H1 (cell line): ENCODE results near the gene DPEP3. TPM values are rescaled to one million over a fixed set of nuclear protein-coding genes. Genes with fewer than 3 reads are reported as not detected.

Experiments used
- ASH2L ChIP-seq: fragments of 200-600, 300-600 bp; sonication (generic); IDR thresholded peaks from one replicate; pipeline ENCODE4 v1.7.1; 2017; ENCODE audit warnings: low read length
- CHD1 ChIP-seq: IDR thresholded peaks from 2 replicates; pipeline ENCODE4 v1.6.1; 2012; ENCODE audit warnings: low read depth, low read length, improper control_type of control experiment
- CHD2 ChIP-seq: IDR thresholded peaks from 2 replicates; pipeline ENCODE4 v1.6.1; 2012; ENCODE audit warnings: low read length, improper control_type of control experiment
- HDAC6 ChIP-seq: IDR thresholded peaks from one replicate; pipeline ENCODE4 v1.7.1; 2012; ENCODE audit warnings: low read depth, mild to moderate bottlenecking, inconsistent platforms, low read length, moderate library complexity
- JUND ChIP-seq: IDR thresholded peaks from 2 replicates; pipeline ENCODE4 v1.6.1; 2011; ENCODE audit warnings: mild to moderate bottlenecking, improper control_type of control experiment, low read length
- KDM1A ChIP-seq: fragments of 200-600, 300-600 bp; sonication (generic); IDR thresholded peaks from 2 replicates; pipeline ENCODE4 v1.7.1; 2016; ENCODE audit warnings: mild to moderate bottlenecking, low read length, borderline replicate concordance
- KDM5A ChIP-seq: fragments of 200-600 bp; IDR thresholded peaks from 2 replicates; pipeline ENCODE4 v1.7.1; 2012; ENCODE audit warnings: mild to moderate bottlenecking, low read length, inconsistent platforms, mixed read lengths
- MAFK ChIP-seq: IDR thresholded peaks from 2 replicates; pipeline ENCODE4 v1.6.1; 2012; ENCODE audit warnings: low read depth, mild to moderate bottlenecking, improper control_type of control experiment, low read length
- NANOG ChIP-seq: IDR thresholded peaks from 2 replicates; pipeline ENCODE4 v1.6.1; 2011; ENCODE audit warnings: low read length, low read depth, mild to moderate bottlenecking, inconsistent platforms; ENCODE audit not compliant: insufficient read depth, poor library complexity, severe bottlenecking
- RAD21 ChIP-seq, 2 experiments: IDR thresholded peaks in 1 of 2; conservative IDR thresholded peaks in 1 of 2; 2 replicates each; pipeline ENCODE4 v1.6.1; 2011; ENCODE audit warnings: low read depth in 2 of 2, low read length in 2 of 2, improper control_type of control experiment in 1 of 2, inconsistent platforms in 1 of 2, mild to moderate bottlenecking in 1 of 2, moderate library complexity in 1 of 2
- RNF2 ChIP-seq: fragments of 200-900, 300-1000 bp; sonication (generic); IDR thresholded peaks from 2 replicates; pipeline ENCODE4 v1.7.1; 2016; ENCODE audit warnings: borderline replicate concordance, low read depth, mild to moderate bottlenecking, antibody characterized with exemption, low read length; ENCODE audit not compliant: poor library complexity, severe bottlenecking; ENCODE audit errors: missing control alignments
- RXRA ChIP-seq: IDR thresholded peaks from 2 replicates; pipeline ENCODE4 v1.6.1; 2011; ENCODE audit warnings: low read depth, mild to moderate bottlenecking, low read length, moderate library complexity; ENCODE audit not compliant: insufficient read depth
- SAP30 ChIP-seq: fragments of 300-600 bp; sonication (generic); IDR thresholded peaks from 2 replicates; pipeline ENCODE4 v1.7.1; 2012; ENCODE audit warnings: low read length, moderate library complexity, mild to moderate bottlenecking, inconsistent platforms; ENCODE audit not compliant: insufficient read depth, insufficient replicate concordance
- SP1 ChIP-seq: IDR thresholded peaks from 2 replicates; pipeline ENCODE4 v1.6.1; 2011; ENCODE audit warnings: low read depth, low read length
- TAF7 ChIP-seq: optimal IDR thresholded peaks from 2 replicates; pipeline ENCODE3; 2011; ENCODE audit warnings: low read depth, mild to moderate bottlenecking, inconsistent platforms, low read length, moderate library complexity, borderline replicate concordance
- TCF12 ChIP-seq: IDR thresholded peaks from 2 replicates; pipeline ENCODE4 v1.6.1; 2011; ENCODE audit warnings: low read depth, mild to moderate bottlenecking, low read length
- TEAD4 ChIP-seq: IDR thresholded peaks from 2 replicates; pipeline ENCODE4 v1.6.1; 2012; ENCODE audit warnings: low read depth, low read length, inconsistent platforms, mixed read lengths
- YY1 ChIP-seq: IDR thresholded peaks from 2 replicates; pipeline ENCODE4 v1.6.1; 2011; ENCODE audit warnings: low read depth, mild to moderate bottlenecking, low read length
- ZNF274 ChIP-seq: IDR thresholded peaks from 2 replicates; pipeline ENCODE4 v1.7.0; 2012; ENCODE audit warnings: low read length, borderline replicate concordance; ENCODE audit errors: extremely low read depth
- polyA plus RNA-seq, 7 experiments: library from polyadenylated mRNA; depleted of rRNA in 3 of 7; stranded (reverse) in 5 of 7; unstranded in 2 of 7; fragments of >200 nt in 5 of 7; fragments of 200-250 nt in 2 of 7; gene quantifications; 1 replicate in 5 of 7; 2 replicates in 1 of 7; 4 replicates in 1 of 7; pipeline versions ENCODE4 v1.2.1 to v1.2.3, GENCODE V29; 2011 to 2013; ENCODE audit warnings: missing spikeins in 2 of 7, mixed read lengths in 2 of 7
- total RNA-seq: library from RNA; stranded (reverse); fragmentation: NEBNext Ultra II Directional; extraction: Animal tissue kit (Norgen Biotek cat#: 25700); gene quantifications from 2 replicates; pipeline ENCODE4 v1.2.1, GENCODE V29; 2021
- TF ChIP-seq, protein P1 (sequence below): IDR thresholded peaks from 2 replicates; pipeline ENCODE4 v1.6.1; 2012; ENCODE audit warnings: inconsistent platforms
- TF ChIP-seq, protein P2 (sequence below), 3 experiments: IDR thresholded peaks; 1 replicate in 2 of 3; 2 replicates in 1 of 3; pipeline versions ENCODE4 v1.5.1 to v1.6.1; 2011; ENCODE audit warnings: low read length in 3 of 3, mild to moderate bottlenecking in 3 of 3, inconsistent platforms in 2 of 3, low read depth in 1 of 3, moderate library complexity in 1 of 3; ENCODE audit not compliant: insufficient read depth in 1 of 3; ENCODE audit errors: control extremely low read depth in 1 of 3

The DPEP3 gene
- total and polyA plus RNA-seq, 2 of the 8 experiments (the other 6 are each of a cell fraction or from before 2014, with no cell fraction given): 6.5 to 9.9 TPM

DNA sequence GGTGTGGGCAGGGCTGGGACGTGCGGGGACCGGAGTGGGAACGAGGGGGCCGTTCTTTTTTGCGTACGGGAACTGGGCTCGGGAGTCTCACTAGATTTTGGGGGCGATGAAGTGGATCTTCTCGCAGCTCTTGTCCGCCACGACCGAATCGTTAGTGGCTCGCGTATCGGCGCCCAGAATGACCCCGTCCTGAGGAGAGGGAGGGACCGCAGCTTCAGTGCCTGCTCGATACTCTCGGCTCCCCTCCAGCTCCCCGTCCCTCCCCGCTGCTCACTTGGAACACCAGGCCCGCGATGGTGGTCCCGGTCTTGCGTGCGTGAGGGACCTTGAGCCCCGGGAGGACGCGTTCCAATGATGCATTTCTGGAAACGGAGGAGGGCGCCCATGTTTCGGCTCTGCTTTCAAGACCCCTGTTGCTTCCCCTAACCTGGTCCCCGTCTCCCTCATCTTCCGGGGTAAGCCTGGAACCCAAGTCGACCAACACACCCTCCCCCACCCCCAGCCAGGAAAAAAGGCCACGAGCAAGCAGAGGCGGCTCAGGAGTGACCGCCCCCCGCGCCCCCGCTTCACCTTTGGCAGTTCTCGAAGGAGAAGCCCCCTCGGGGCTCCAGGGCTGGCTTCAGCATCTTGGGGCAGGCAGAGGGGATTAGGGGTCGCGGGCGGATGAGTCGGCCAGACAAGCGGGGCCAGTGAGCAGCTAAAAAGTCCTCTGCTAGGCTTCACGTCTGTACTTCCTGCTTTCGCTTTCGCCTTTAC lies 44.0 kb downstream of the DPEP3 start, which contains the start of gene PSMB10 (continued):
- TF ChIP-seq RAD21 (IDR thresholded peaks at IDR 0.05 in 1 of 2, conservative IDR thresholded peaks at IDR 0.05 in 1 of 2; ENCODE audit: low read depth in 2 of 2, low read length in 2 of 2): no peak
- no peak for TF ChIP-seq RXRA
- TF ChIP-seq KDM1A: no peak
- TF ChIP-seq YY1: 0 out of 2 replicates have a peak, but pooled peaks have one; percentile 19
- TF ChIP-seq, protein P1, sequence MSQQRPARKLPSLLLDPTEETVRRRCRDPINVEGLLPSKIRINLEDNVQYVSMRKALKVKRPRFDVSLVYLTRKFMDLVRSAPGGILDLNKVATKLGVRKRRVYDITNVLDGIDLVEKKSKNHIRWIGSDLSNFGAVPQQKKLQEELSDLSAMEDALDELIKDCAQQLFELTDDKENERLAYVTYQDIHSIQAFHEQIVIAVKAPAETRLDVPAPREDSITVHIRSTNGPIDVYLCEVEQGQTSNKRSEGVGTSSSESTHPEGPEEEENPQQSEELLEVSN: no peak
- no peak for TF ChIP-seq RNF2
- TF ChIP-seq, protein P2, sequence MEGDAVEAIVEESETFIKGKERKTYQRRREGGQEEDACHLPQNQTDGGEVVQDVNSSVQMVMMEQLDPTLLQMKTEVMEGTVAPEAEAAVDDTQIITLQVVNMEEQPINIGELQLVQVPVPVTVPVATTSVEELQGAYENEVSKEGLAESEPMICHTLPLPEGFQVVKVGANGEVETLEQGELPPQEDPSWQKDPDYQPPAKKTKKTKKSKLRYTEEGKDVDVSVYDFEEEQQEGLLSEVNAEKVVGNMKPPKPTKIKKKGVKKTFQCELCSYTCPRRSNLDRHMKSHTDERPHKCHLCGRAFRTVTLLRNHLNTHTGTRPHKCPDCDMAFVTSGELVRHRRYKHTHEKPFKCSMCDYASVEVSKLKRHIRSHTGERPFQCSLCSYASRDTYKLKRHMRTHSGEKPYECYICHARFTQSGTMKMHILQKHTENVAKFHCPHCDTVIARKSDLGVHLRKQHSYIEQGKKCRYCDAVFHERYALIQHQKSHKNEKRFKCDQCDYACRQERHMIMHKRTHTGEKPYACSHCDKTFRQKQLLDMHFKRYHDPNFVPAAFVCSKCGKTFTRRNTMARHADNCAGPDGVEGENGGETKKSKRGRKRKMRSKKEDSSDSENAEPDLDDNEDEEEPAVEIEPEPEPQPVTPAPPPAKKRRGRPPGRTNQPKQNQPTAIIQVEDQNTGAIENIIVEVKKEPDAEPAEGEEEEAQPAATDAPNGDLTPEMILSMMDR (IDR thresholded peaks at IDR 0.05; ENCODE audit: control extremely low read depth in 1 of 3, insufficient read depth in 1 of 3, low read depth in 1 of 3, low read length in 3 of 3): no peak
- no peak for TF ChIP-seq TEAD4
- TF ChIP-seq JUND: no peak
- no peak for TF ChIP-seq NANOG
- TF ChIP-seq CHD2: no peak
- TF ChIP-seq CHD1: no peak
- peak; percentile 11 for TF ChIP-seq SAP30
- TF ChIP-seq TCF12: no peak
- TF ChIP-seq ZNF274: no peak
- TF ChIP-seq KDM5A: no peak
- peak; percentile 52 for TF ChIP-seq TAF7
- TF ChIP-seq SP1: no peak
- TF ChIP-seq HDAC6: no peak
- TF ChIP-seq MAFK: no peak
- peak; percentile 69 for TF ChIP-seq ASH2L
